Type B pancreatic cell (in vitro differentiated cells): Measurements from ENCODE around the gene FOXN3. TPM values are rescaled to one million over a fixed set of nuclear protein-coding genes. Genes with fewer than 3 reads are reported as not detected.
A peak's percentile ranks its signal among the peaks of the same experiment; 100 is the strongest.

Experiments used
- DNase-seq: peaks from one replicate; pipeline ENCODE4 v3.0.0; 2021; ENCODE audit warnings: mixed read lengths; ENCODE audit not compliant: unreplicated experiment; ENCODE audit errors: extremely low spot score
- H3K27ac Mint-ChIP-seq: 2 replicates; pipeline ENCODE4 v1.8.0; 2021; ENCODE audit warnings: mild to moderate bottlenecking, mixed read lengths
- H3K27me3 Mint-ChIP-seq: 2 replicates; pipeline ENCODE4 v1.8.0; 2021; ENCODE audit warnings: mixed read lengths
- H3K36me3 Mint-ChIP-seq: 2 replicates; pipeline ENCODE4 v1.8.0; 2021; ENCODE audit warnings: mixed read lengths
- H3K4me1 Mint-ChIP-seq: one replicate; pipeline ENCODE4 v1.8.0; 2021; ENCODE audit warnings: mixed read lengths; ENCODE audit not compliant: unreplicated experiment
- H3K4me3 Mint-ChIP-seq: 2 replicates; pipeline ENCODE4 v1.8.0; 2021; ENCODE audit warnings: mild to moderate bottlenecking, mixed read lengths
- H3K9me3 Mint-ChIP-seq: 2 replicates; pipeline ENCODE4 v1.8.0; 2021; ENCODE audit warnings: mixed read lengths
- CTCF ChIP-seq: fragments of 200-600 bp; sonication (generic); conservative IDR thresholded peaks from 2 replicates; pipeline ENCODE4 v1.5.0; 2021; ENCODE audit warnings: antibody characterized with exemption, mild to moderate bottlenecking
- total RNA-seq: library from RNA; stranded (reverse); gene quantifications from 2 replicates; pipeline ENCODE4 v1.2.1, GENCODE V29; 2021; ENCODE audit warnings: low replicate concordance

The FOXN3 gene
- total RNA-seq, 1 donor from 2014 or later, result 73.5 TPM

- peak overlapping the region; percentile 71 for H3K4me3 Mint-ChIP-seq
- DNase-seq, result no peak
- TF ChIP-seq CTCF, result no peak
Measured at GRCh38 chr14:89351221-89351515, 65.9 kb downstream of the FOXN3 start.

GRCh38 chr14:89350152-89350551 lies 66.9 kb downstream of the FOXN3 start:
- Mint-ChIP-seq H3K4me1 (peaks cover 41% of the 10 kb centered on the region), H3K9me3 (no peaks in the 10 kb centered on the region), H3K4me3 (no peak overlapping the region), H3K27me3 (no peaks in the 10 kb centered on the region), H3K27ac (no peak overlapping the region), H3K36me3 (peaks cover 41% of the 10 kb centered on the region)
- no peak for DNase-seq
- TF ChIP-seq CTCF, result no peak

More at GRCh38 chr14:89351221-89351515, 65.9 kb downstream of the FOXN3 start:
- Mint-ChIP-seq H3K27ac (peak overlapping the region; percentile 55), H3K9me3 (no peaks in the 10 kb centered on the region), H3K36me3 (peaks cover 39% of the 10 kb centered on the region), H3K4me1 (peaks cover 41% of the 10 kb centered on the region), H3K27me3 (no peaks in the 10 kb centered on the region)

- Mint-ChIP-seq H3K4me1 (peaks cover 41% of the 10 kb centered on the region), H3K36me3 (peaks cover 44% of the 10 kb centered on the region), H3K4me3 (peak overlapping the region; percentile 24), H3K27ac (peak overlapping the region; percentile 77), H3K9me3 (no peaks in the 10 kb centered on the region), H3K27me3 (no peaks in the 10 kb centered on the region)
- no peak for DNase-seq
- no peak for TF ChIP-seq CTCF
Measured at GRCh38 chr14:89349171-89350008, 67.6 kb downstream of the FOXN3 start.

GRCh38 chr14:89348722-89349121 lies 68.3 kb downstream of the FOXN3 start:
- no peaks in the 10 kb centered on the region for H3K27me3 Mint-ChIP-seq
- H3K9me3 Mint-ChIP-seq, result no peaks in the 10 kb centered on the region
- TF ChIP-seq CTCF, result no peak
- peaks cover 46% of the 10 kb centered on the region for H3K4me1 Mint-ChIP-seq
- peaks cover 47% of the 10 kb centered on the region for H3K36me3 Mint-ChIP-seq
- H3K27ac Mint-ChIP-seq, result no peak overlapping the region
- no peak overlapping the region for H3K4me3 Mint-ChIP-seq
- DNase-seq, result no peak

- Mint-ChIP-seq H3K4me1 (peaks cover 43% of the 10 kb centered on the region), H3K27me3 (no peaks in the 10 kb centered on the region), H3K36me3 (peaks cover 50% of the 10 kb centered on the region), H3K9me3 (no peaks in the 10 kb centered on the region), H3K4me3 (no peak overlapping the region), H3K27ac (no peak overlapping the region)
- no peak for TF ChIP-seq CTCF
- no peak for DNase-seq
Measured at GRCh38 chr14:89347885-89348284, 69.1 kb downstream of the FOXN3 start.
